ENCODE measurements around the gene LYAR.

LYAR gene

GRCh38 chr4:4256799-4257198, 33.2 kb downstream of the LYAR start:
- Histone ChIP-seq H3K9me2 (replicated peaks; ENCODE audit: low read depth, low read length) (no peaks in the 10 kb centered on the region), H3K9ac (ENCODE audit: low read depth, low read length, poor library complexity, severe bottlenecking) (no peak overlapping the region), H3K9me3 (ENCODE audit: insufficient read depth, low read depth, low read length) (no peaks in the 10 kb centered on the region), H3K79me2 (ENCODE audit: insufficient read depth, low read length) (no peaks in the 10 kb centered on the region), H3K36me3 (ENCODE audit: insufficient read depth, low read length) (no peaks in the 10 kb centered on the region), H2AFZ (ENCODE audit: low read length) (no peak overlapping the region; the same call in 1 of the 2 replicates), H3K4me1 (ENCODE audit: insufficient read depth, low read length, poor library complexity, severe bottlenecking) (no peaks in the 10 kb centered on the region), H4K20me1 (ENCODE audit: insufficient read depth, low read length, poor library complexity, severe bottlenecking) (no peaks in the 10 kb centered on the region), H3F3A (ENCODE audit: low read depth) (no peaks in the 10 kb centered on the region), H3K4me3 (ENCODE audit: low read length, poor library complexity, severe bottlenecking) (no peak overlapping the region), H3K27me3 (ENCODE audit: insufficient read depth, low read length, poor library complexity, severe bottlenecking) (no peaks in the 10 kb centered on the region), H3K4me2 (ENCODE audit: low read depth, low read length, poor library complexity, severe bottlenecking) (no peak overlapping the region)
- TF ChIP-seq EZH2phosphoT487 (IDR thresholded peaks at IDR 0.05; ENCODE audit: borderline replicate concordance) (no peak), CTCF (conservative IDR thresholded peaks at IDR 0.05; ENCODE audit: low read length) (no peak)

DNA sequence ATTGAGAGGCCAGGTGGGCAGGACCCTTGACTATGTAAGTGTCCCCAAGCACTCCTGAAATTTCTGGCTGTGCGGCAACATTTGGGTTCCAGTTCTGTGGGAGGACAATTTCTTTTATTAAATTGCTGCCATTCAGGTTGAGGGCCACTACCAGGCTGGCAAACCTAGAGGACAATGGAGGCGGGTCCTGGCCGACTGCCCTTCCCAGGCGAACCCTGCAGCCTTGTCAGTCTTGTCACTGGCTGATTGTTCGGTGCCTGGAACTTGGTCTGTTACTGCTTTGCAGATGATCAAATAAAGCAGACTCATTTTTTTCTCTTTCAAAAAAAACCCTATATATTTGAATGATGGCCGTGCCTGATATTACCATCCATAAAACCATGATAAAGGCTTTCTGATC, 35.3 kb downstream of the LYAR start:
- H3K9me2 ChIP-seq (replicated peaks; ENCODE audit: low read depth, low read length), result no peaks in the 10 kb centered on the region
- H2AFZ ChIP-seq (ENCODE audit: low read length), result no peak overlapping the region
- H3K27me3 ChIP-seq (ENCODE audit: insufficient read depth, low read length, poor library complexity, severe bottlenecking), result no peaks in the 10 kb centered on the region
- no peaks in the 10 kb centered on the region for H3F3A ChIP-seq (ENCODE audit: low read depth)
- no peak overlapping the region for H3K4me2 ChIP-seq (ENCODE audit: low read depth, low read length, poor library complexity, severe bottlenecking)
- no peaks in the 10 kb centered on the region for H3K4me1 ChIP-seq (ENCODE audit: insufficient read depth, low read length, poor library complexity, severe bottlenecking)
- TF ChIP-seq CTCF (conservative IDR thresholded peaks at IDR 0.05; ENCODE audit: low read length) (no peak), EZH2phosphoT487 (IDR thresholded peaks at IDR 0.05; ENCODE audit: borderline replicate concordance) (no peak)
- no peak overlapping the region for H3K9ac ChIP-seq (ENCODE audit: low read depth, low read length, poor library complexity, severe bottlenecking)
- H3K79me2 ChIP-seq (ENCODE audit: insufficient read depth, low read length), result no peaks in the 10 kb centered on the region
- H3K36me3 ChIP-seq (ENCODE audit: insufficient read depth, low read length), result no peaks in the 10 kb centered on the region
- H4K20me1 ChIP-seq (ENCODE audit: insufficient read depth, low read length, poor library complexity, severe bottlenecking), result no peaks in the 10 kb centered on the region
- no peaks in the 10 kb centered on the region for H3K9me3 ChIP-seq (ENCODE audit: insufficient read depth, low read depth, low read length)
- H3K4me3 ChIP-seq (ENCODE audit: low read length, poor library complexity, severe bottlenecking), result no peak overlapping the region

GRCh38 chr4:4254199-4254598, 35.8 kb downstream of the LYAR start:
- H3K4me2 ChIP-seq (ENCODE audit: low read depth, low read length, poor library complexity, severe bottlenecking), result no peak overlapping the region
- H3K9me2 ChIP-seq (replicated peaks; ENCODE audit: low read depth, low read length), result no peaks in the 10 kb centered on the region
- H3K36me3 ChIP-seq (ENCODE audit: insufficient read depth, low read length), result no peaks in the 10 kb centered on the region
- H3K4me1 ChIP-seq (ENCODE audit: insufficient read depth, low read length, poor library complexity, severe bottlenecking), result peaks cover under 1% of the 10 kb centered on the region
- H2AFZ ChIP-seq (ENCODE audit: low read length), result no peak overlapping the region
- H3K9ac ChIP-seq (ENCODE audit: low read depth, low read length, poor library complexity, severe bottlenecking), result no peak overlapping the region
- TF ChIP-seq EZH2phosphoT487 (IDR thresholded peaks at IDR 0.05; ENCODE audit: borderline replicate concordance) (no peak), CTCF (conservative IDR thresholded peaks at IDR 0.05; ENCODE audit: low read length) (no peak)
- no peaks in the 10 kb centered on the region for H3K9me3 ChIP-seq (ENCODE audit: insufficient read depth, low read depth, low read length)
- H3K4me3 ChIP-seq (ENCODE audit: low read length, poor library complexity, severe bottlenecking), result no peak overlapping the region
- no peaks in the 10 kb centered on the region for H3F3A ChIP-seq (ENCODE audit: low read depth)
- no peaks in the 10 kb centered on the region for H3K79me2 ChIP-seq (ENCODE audit: insufficient read depth, low read length)
- H4K20me1 ChIP-seq (ENCODE audit: insufficient read depth, low read length, poor library complexity, severe bottlenecking), result no peaks in the 10 kb centered on the region
- H3K27me3 ChIP-seq (ENCODE audit: insufficient read depth, low read length, poor library complexity, severe bottlenecking), result no peaks in the 10 kb centered on the region
